ENCODE measurements around the gene DNAJC7. TPM values are rescaled to one million over a fixed set of nuclear protein-coding genes. Genes with fewer than 3 reads are reported as not detected.

Gene DNAJC7
- total RNA-seq, 1 donor from 2014 or later = 124 TPM

GRCh38 chr17:41972571-41973407 is 44.5 kb downstream of the DNAJC7 start:
- peak overlapping the region; percentile 50 for H3K27ac Mint-ChIP-seq (ENCODE audit: unreplicated experiment)
- H3K4me3 Mint-ChIP-seq (ENCODE audit: unreplicated experiment) = no peak overlapping the region
- peaks cover 9% of the 10 kb centered on the region for H3K27me3 Mint-ChIP-seq (ENCODE audit: unreplicated experiment)
- H3K4me1 Mint-ChIP-seq (ENCODE audit: low read depth, unreplicated experiment) = peaks cover 2% of the 10 kb centered on the region
- TF ChIP-seq, protein P1, sequence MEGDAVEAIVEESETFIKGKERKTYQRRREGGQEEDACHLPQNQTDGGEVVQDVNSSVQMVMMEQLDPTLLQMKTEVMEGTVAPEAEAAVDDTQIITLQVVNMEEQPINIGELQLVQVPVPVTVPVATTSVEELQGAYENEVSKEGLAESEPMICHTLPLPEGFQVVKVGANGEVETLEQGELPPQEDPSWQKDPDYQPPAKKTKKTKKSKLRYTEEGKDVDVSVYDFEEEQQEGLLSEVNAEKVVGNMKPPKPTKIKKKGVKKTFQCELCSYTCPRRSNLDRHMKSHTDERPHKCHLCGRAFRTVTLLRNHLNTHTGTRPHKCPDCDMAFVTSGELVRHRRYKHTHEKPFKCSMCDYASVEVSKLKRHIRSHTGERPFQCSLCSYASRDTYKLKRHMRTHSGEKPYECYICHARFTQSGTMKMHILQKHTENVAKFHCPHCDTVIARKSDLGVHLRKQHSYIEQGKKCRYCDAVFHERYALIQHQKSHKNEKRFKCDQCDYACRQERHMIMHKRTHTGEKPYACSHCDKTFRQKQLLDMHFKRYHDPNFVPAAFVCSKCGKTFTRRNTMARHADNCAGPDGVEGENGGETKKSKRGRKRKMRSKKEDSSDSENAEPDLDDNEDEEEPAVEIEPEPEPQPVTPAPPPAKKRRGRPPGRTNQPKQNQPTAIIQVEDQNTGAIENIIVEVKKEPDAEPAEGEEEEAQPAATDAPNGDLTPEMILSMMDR (IDR thresholded peaks at IDR 0.05; ENCODE audit: partially characterized antibody, unreplicated experiment) = no peak
- peaks cover 7% of the 10 kb centered on the region for H3K9me3 Mint-ChIP-seq (ENCODE audit: unreplicated experiment)
- H3K36me3 Mint-ChIP-seq (ENCODE audit: unreplicated experiment) = peaks cover 5% of the 10 kb centered on the region
- no peak for DNase-seq

GRCh38 chr17:41971721-41972523 is 45.3 kb downstream of the DNAJC7 start:
- TF ChIP-seq, protein P1 (IDR thresholded peaks at IDR 0.05; ENCODE audit: partially characterized antibody, unreplicated experiment) = no peak
- Mint-ChIP-seq H3K4me3 (ENCODE audit: unreplicated experiment) (no peak overlapping the region), H3K36me3 (ENCODE audit: unreplicated experiment) (peaks cover 5% of the 10 kb centered on the region), H3K27ac (ENCODE audit: unreplicated experiment) (peak overlapping the region; percentile 50), H3K4me1 (ENCODE audit: low read depth, unreplicated experiment) (peaks cover 2% of the 10 kb centered on the region), H3K9me3 (ENCODE audit: unreplicated experiment) (peaks cover 7% of the 10 kb centered on the region), H3K27me3 (ENCODE audit: unreplicated experiment) (peaks cover 9% of the 10 kb centered on the region)
- DNase-seq = no peak

DNA sequence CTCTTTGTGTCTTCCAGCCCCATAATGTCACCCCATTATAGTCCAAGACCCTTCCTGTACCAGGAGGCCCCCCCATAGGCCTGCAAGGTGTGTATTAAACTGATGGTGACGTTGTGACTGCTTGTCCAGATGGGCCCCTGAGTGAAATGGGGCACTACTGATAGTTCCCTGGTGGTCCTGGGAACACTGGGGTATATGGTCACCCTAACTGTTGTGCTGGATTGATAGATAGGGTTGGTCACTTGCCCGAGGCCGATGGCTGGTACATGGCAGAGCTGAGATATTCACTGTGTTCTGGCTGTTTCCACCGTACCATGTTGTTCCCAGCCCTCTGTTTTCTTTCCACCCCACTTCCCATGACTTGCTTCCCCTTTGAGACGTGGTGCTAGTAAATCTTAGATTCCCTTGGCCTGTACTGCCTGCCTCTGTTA is 46.3 kb downstream of the DNAJC7 start:
- peaks cover 2% of the 10 kb centered on the region for H3K4me1 Mint-ChIP-seq (ENCODE audit: low read depth, unreplicated experiment)
- H3K9me3 Mint-ChIP-seq (ENCODE audit: unreplicated experiment) = peaks cover 7% of the 10 kb centered on the region
- peaks cover 8% of the 10 kb centered on the region for H3K27me3 Mint-ChIP-seq (ENCODE audit: unreplicated experiment)
- peaks cover 5% of the 10 kb centered on the region for H3K36me3 Mint-ChIP-seq (ENCODE audit: unreplicated experiment)
- TF ChIP-seq, protein P1 (IDR thresholded peaks at IDR 0.05; ENCODE audit: partially characterized antibody, unreplicated experiment) = no peak
- no peak overlapping the region for H3K4me3 Mint-ChIP-seq (ENCODE audit: unreplicated experiment)
- no peak overlapping the region for H3K27ac Mint-ChIP-seq (ENCODE audit: unreplicated experiment)
- no peak for DNase-seq

DNA sequence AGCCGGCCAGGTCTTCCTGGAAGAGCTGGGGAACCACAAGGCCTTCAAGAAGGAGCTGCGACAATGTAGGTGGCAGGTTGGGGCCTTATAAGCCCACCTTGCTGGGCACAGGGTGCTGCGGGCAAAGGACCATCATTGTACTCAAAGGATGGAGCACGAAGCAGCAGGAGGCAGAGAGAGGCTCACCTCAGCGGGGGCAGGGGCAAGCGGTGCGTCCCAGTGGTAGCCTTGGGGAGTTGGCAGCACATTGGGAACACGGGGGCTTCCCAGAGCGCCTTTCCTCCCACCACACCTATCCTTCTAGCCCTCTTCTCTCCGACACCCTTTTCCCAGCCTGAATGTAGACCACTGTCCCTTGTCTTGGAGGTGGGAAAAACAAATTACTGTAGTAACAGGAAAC is 48.6 kb downstream of the DNAJC7 start:
- H3K4me1 Mint-ChIP-seq (ENCODE audit: low read depth, unreplicated experiment) = peaks cover 8% of the 10 kb centered on the region
- peaks cover 8% of the 10 kb centered on the region for H3K9me3 Mint-ChIP-seq (ENCODE audit: unreplicated experiment)
- H3K27ac Mint-ChIP-seq (ENCODE audit: unreplicated experiment) = no peak overlapping the region
- peak overlapping the region; percentile 77 for H3K4me3 Mint-ChIP-seq (ENCODE audit: unreplicated experiment)
- DNase-seq = no peak
- TF ChIP-seq, protein P1 (IDR thresholded peaks at IDR 0.05; ENCODE audit: partially characterized antibody, unreplicated experiment) = no peak
- peaks cover 5% of the 10 kb centered on the region for H3K36me3 Mint-ChIP-seq (ENCODE audit: unreplicated experiment)
- H3K27me3 Mint-ChIP-seq (ENCODE audit: unreplicated experiment) = peaks cover 10% of the 10 kb centered on the region

Data from glutamatergic neuron (in vitro differentiated cells).